HepG2 (cell line): ENCODE data around the gene GNG3. TPM values are rescaled to one million over a fixed set of nuclear protein-coding genes. Genes with fewer than 3 reads are reported as not detected.
A peak's percentile ranks its signal among the peaks of the same experiment; 100 is the strongest.

Experiments used
- FOXM1 ChIP-seq: sonication (generic); formaldehyde crosslinking; IDR thresholded peaks from 2 replicates; pipeline ENCODE4 v1.5.0; 2020; ENCODE audit warnings: missing genetic modification reagents
- LBX2 ChIP-seq: sonication (generic); formaldehyde crosslinking; IDR thresholded peaks from 2 replicates; pipeline ENCODE4 v1.5.0; 2020; ENCODE audit warnings: missing genetic modification reagents, mild to moderate bottlenecking, borderline replicate concordance
- MBD4 ChIP-seq: IDR thresholded peaks from 2 replicates; pipeline ENCODE4 v1.6.1; 2012; ENCODE audit warnings: low read length, inconsistent platforms, borderline replicate concordance
- NCOA1 ChIP-seq: sonication (generic); formaldehyde crosslinking; IDR thresholded peaks from 2 replicates; pipeline ENCODE4 v1.9.0; 2021; ENCODE audit warnings: missing genetic modification reagents
- ZBTB38 ChIP-seq: sonication (generic); formaldehyde crosslinking; IDR thresholded peaks from 2 replicates; pipeline ENCODE4 v1.5.1; 2020; ENCODE audit warnings: mild to moderate bottlenecking, missing genetic modification reagents
- ZMYM3 ChIP-seq: sonication (generic); formaldehyde crosslinking; IDR thresholded peaks from 2 replicates; pipeline ENCODE4 v1.5.1; 2020; ENCODE audit warnings: mild to moderate bottlenecking, missing genetic modification reagents
- ZNF296 ChIP-seq: sonication (generic); formaldehyde crosslinking; conservative IDR thresholded peaks from 2 replicates; pipeline ENCODE4 v1.5.0; 2020; ENCODE audit warnings: mild to moderate bottlenecking, missing genetic modification reagents
- ZNF607 ChIP-seq: sonication (generic); formaldehyde crosslinking; IDR thresholded peaks from 2 replicates; pipeline ENCODE4 v1.5.1; 2020; ENCODE audit warnings: missing genetic modification reagents, mild to moderate bottlenecking, borderline replicate concordance
- ZNF660 ChIP-seq: sonication (generic); formaldehyde crosslinking; IDR thresholded peaks from 2 replicates; pipeline ENCODE4 v1.5.1; 2020; ENCODE audit warnings: mild to moderate bottlenecking, low read depth, missing genetic modification reagents, borderline replicate concordance
- ZNF670 ChIP-seq: sonication (generic); formaldehyde crosslinking; IDR thresholded peaks from 2 replicates; pipeline ENCODE4 v1.8.0; 2022; ENCODE audit warnings: mild to moderate bottlenecking, missing genetic modification reagents, borderline replicate concordance
- ZNF784 ChIP-seq: sonication (generic); formaldehyde crosslinking; IDR thresholded peaks from 2 replicates; pipeline ENCODE4 v1.5.1; 2020; ENCODE audit warnings: missing genetic modification reagents, mild to moderate bottlenecking, borderline replicate concordance
- ZNF841 ChIP-seq: sonication (generic); formaldehyde crosslinking; IDR thresholded peaks from 2 replicates; pipeline ENCODE4 v1.8.1; 2023; ENCODE audit warnings: missing genetic modification reagents, borderline replicate concordance
- ZUFSP ChIP-seq: sonication (generic); formaldehyde crosslinking; IDR thresholded peaks from 2 replicates; pipeline ENCODE4 v1.9.0; 2021; ENCODE audit warnings: missing genetic modification reagents, mild to moderate bottlenecking, borderline replicate concordance
- ZZZ3 ChIP-seq: sonication (generic); formaldehyde crosslinking; IDR thresholded peaks from 2 replicates; pipeline ENCODE4 v1.4.0; 2020; ENCODE audit warnings: missing genetic modification reagents, mild to moderate bottlenecking, borderline replicate concordance
- polyA plus RNA-seq, 8 experiments: library from polyadenylated mRNA; depleted of rRNA in 3 of 8; stranded (reverse) in 7 of 8; unstranded in 1 of 8; fragments of >200 nt; fragmentation: Illumina TruSeq in 4 of 8; extraction: Trizol in 4 of 8; gene quantifications; 2 replicates each; pipeline versions ENCODE4 v1.2.1 to v1.2.3, GENCODE V29; 2011 to 2016; ENCODE audit warnings: low read depth in 4 of 8, missing spikeins in 1 of 8, mixed read lengths in 1 of 8; ENCODE audit not compliant: insufficient read depth in 1 of 8
- total RNA-seq, 5 experiments: library from RNA; depleted of rRNA; stranded (reverse); fragments of >200 nt; fragmentation: Illumina TruSeq; extraction: Trizol; gene quantifications; 2 replicates each; pipeline ENCODE4 v1.2.3, GENCODE V29; 2016; ENCODE audit warnings: low read depth in 1 of 5
- TF ChIP-seq, protein P1 (sequence below): sonication (generic); formaldehyde crosslinking; IDR thresholded peaks from 2 replicates; pipeline ENCODE4 v1.4.0; 2020; ENCODE audit warnings: missing genetic modification reagents
- TF ChIP-seq, protein P2 (sequence below): sonication (generic); formaldehyde crosslinking; IDR thresholded peaks from 2 replicates; pipeline ENCODE4; 2020; ENCODE audit warnings: missing genetic modification reagents, mild to moderate bottlenecking, borderline replicate concordance
- TF ChIP-seq, protein P3 (sequence below): sonication (generic); formaldehyde crosslinking; IDR thresholded peaks from 2 replicates; pipeline ENCODE4 v1.9.0; 2022; ENCODE audit warnings: missing genetic modification reagents, mild to moderate bottlenecking, borderline replicate concordance

The GNG3 gene
- total and polyA plus RNA-seq, 2 of the 13 experiments (the other 11 are each of a cell fraction or from before 2014, with no cell fraction given) = not detected

DNA sequence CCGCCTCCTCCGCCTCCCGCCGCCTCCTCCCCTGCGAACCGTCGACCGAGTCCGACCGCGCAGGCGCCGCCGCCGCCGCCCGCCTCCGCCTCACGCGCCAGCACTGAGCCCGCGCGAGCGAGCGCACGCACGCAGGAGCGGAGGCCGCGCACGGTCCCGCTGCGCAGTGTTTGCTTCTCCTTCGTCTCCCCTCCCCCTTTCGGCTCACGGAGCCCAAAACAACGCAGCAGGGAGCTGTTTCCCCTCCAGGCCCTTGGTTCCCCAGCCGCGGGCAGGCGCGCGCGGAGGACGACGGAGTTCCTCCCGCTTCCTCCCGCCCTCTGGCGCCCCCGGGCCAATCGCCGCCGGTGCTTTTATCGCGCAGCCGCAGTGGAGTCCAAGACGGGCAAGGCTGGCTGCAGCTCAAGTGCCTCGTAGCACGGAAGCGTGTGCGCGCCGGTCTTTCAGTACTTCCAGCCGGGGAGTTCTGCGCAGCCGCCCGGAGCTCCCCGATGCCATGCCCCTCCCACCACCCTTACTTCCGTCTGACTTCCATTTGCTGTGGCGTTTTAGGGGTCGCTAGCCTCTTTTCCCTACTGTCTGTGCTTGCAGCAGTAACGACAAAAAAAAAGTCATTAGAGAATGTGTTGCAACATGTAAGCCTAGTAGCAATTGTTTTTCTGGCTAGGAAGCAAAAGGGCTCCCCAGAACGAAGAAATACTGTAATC, 19.8 kb downstream of the GNG3 start, which contains the start of gene HNRNPUL2 (continued):
- TF ChIP-seq, protein P1, sequence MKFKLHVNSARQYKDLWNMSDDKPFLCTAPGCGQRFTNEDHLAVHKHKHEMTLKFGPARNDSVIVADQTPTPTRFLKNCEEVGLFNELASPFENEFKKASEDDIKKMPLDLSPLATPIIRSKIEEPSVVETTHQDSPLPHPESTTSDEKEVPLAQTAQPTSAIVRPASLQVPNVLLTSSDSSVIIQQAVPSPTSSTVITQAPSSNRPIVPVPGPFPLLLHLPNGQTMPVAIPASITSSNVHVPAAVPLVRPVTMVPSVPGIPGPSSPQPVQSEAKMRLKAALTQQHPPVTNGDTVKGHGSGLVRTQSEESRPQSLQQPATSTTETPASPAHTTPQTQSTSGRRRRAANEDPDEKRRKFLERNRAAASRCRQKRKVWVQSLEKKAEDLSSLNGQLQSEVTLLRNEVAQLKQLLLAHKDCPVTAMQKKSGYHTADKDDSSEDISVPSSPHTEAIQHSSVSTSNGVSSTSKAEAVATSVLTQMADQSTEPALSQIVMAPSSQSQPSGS = peak; percentile 78; the same call in 1 of the 2 replicates
- peak; percentile 83; the same call in 1 of the 2 replicates for TF ChIP-seq FOXM1 (CRISPR knock-in tag)
- TF ChIP-seq MBD4 = no peak
- TF ChIP-seq ZNF784 (CRISPR knock-in tag) = peak; percentile 73; the same call in 1 of the 2 replicates
- TF ChIP-seq ZNF660 (CRISPR knock-in tag) = no peak
- TF ChIP-seq ZNF670 (CRISPR knock-in tag) = peak; percentile 8; the same call in 1 of the 2 replicates
- no peak for TF ChIP-seq NCOA1 (CRISPR knock-in tag)
- 0 out of 2 replicates have a peak, but pooled peaks have one; percentile 17 for TF ChIP-seq ZNF296 (CRISPR knock-in tag)
- TF ChIP-seq ZNF841 (CRISPR knock-in tag) = no peak
- TF ChIP-seq, protein P2, sequence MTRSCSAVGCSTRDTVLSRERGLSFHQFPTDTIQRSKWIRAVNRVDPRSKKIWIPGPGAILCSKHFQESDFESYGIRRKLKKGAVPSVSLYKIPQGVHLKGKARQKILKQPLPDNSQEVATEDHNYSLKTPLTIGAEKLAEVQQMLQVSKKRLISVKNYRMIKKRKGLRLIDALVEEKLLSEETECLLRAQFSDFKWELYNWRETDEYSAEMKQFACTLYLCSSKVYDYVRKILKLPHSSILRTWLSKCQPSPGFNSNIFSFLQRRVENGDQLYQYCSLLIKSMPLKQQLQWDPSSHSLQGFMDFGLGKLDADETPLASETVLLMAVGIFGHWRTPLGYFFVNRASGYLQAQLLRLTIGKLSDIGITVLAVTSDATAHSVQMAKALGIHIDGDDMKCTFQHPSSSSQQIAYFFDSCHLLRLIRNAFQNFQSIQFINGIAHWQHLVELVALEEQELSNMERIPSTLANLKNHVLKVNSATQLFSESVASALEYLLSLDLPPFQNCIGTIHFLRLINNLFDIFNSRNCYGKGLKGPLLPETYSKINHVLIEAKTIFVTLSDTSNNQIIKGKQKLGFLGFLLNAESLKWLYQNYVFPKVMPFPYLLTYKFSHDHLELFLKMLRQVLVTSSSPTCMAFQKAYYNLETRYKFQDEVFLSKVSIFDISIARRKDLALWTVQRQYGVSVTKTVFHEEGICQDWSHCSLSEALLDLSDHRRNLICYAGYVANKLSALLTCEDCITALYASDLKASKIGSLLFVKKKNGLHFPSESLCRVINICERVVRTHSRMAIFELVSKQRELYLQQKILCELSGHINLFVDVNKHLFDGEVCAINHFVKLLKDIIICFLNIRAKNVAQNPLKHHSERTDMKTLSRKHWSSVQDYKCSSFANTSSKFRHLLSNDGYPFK = peak; percentile 30; the same call in 1 of the 2 replicates
- no peak for TF ChIP-seq ZUFSP (CRISPR knock-in tag)
- no peak for TF ChIP-seq ZZZ3 (CRISPR knock-in tag)
- TF ChIP-seq LBX2 (CRISPR knock-in tag) = peak; percentile 76; the same call in 1 of the 2 replicates
- TF ChIP-seq ZMYM3 (CRISPR knock-in tag) = no peak
- TF ChIP-seq ZNF607 (CRISPR knock-in tag) = peak; percentile 92
- TF ChIP-seq, protein P3, sequence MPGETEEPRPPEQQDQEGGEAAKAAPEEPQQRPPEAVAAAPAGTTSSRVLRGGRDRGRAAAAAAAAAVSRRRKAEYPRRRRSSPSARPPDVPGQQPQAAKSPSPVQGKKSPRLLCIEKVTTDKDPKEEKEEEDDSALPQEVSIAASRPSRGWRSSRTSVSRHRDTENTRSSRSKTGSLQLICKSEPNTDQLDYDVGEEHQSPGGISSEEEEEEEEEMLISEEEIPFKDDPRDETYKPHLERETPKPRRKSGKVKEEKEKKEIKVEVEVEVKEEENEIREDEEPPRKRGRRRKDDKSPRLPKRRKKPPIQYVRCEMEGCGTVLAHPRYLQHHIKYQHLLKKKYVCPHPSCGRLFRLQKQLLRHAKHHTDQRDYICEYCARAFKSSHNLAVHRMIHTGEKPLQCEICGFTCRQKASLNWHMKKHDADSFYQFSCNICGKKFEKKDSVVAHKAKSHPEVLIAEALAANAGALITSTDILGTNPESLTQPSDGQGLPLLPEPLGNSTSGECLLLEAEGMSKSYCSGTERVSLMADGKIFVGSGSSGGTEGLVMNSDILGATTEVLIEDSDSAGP (CRISPR knock-in tag) = no peak; the same call in 1 of the 2 replicates
- TF ChIP-seq ZBTB38 (CRISPR knock-in tag) = peak; percentile 93
